ENCODE measurements around the gene YPEL5.

DNA sequence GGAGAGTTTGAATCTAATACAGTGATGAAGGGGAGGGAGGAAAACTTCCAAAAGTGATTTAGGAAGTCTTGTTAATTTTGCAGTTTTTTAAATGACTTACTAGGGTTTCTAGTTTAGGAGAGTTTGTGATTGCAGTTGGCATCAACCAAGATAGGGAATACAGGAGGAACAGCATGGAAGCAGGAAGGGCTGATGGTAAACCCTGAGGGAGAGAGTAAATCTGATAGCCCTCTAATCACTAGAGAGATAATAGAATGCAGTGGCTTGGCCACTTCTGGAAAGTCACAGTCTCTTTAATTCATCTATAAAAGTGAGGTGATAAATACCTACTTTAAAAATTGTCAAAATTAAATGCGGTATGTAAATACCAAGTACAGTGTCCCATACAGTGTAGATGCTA, 5.6 kb downstream of the YPEL5 start:
- no peak for TF ChIP-seq POLR2A (IDR thresholded peaks at IDR 0.05)
- TF ChIP-seq, protein P1, sequence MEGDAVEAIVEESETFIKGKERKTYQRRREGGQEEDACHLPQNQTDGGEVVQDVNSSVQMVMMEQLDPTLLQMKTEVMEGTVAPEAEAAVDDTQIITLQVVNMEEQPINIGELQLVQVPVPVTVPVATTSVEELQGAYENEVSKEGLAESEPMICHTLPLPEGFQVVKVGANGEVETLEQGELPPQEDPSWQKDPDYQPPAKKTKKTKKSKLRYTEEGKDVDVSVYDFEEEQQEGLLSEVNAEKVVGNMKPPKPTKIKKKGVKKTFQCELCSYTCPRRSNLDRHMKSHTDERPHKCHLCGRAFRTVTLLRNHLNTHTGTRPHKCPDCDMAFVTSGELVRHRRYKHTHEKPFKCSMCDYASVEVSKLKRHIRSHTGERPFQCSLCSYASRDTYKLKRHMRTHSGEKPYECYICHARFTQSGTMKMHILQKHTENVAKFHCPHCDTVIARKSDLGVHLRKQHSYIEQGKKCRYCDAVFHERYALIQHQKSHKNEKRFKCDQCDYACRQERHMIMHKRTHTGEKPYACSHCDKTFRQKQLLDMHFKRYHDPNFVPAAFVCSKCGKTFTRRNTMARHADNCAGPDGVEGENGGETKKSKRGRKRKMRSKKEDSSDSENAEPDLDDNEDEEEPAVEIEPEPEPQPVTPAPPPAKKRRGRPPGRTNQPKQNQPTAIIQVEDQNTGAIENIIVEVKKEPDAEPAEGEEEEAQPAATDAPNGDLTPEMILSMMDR (IDR thresholded peaks at IDR 0.05 in 8 of 11, conservative IDR thresholded peaks at IDR 0.05 in 3 of 11): no peak
- no peak for TF ChIP-seq POLR2AphosphoS5 (IDR thresholded peaks at IDR 0.05)

All from spleen (tissue), 7 donors.